Measurements from ENCODE around the gene XAGE1B. TPM values are rescaled to one million over a fixed set of nuclear protein-coding genes. Genes with fewer than 3 reads are reported as not detected.
"Not testable (repeated sequence)": the region's sequence is repeated elsewhere in the genome, so short reads cannot be mapped to it uniquely, and the experiment has no call there.

The XAGE1B gene
- total RNA-seq, 1 donor from 2014 or later = not detected

GRCh38 chrX:52507331-52507730 is 9.5 kb downstream of the XAGE1B start:
- H3K27ac Mint-ChIP-seq (ENCODE audit: unreplicated experiment) = no peak overlapping the region
- H3K9me3 Mint-ChIP-seq (ENCODE audit: low read depth) = peaks cover 25% of the 10 kb centered on the region

GRCh38 chrX:52504551-52504950 is 12.3 kb downstream of the XAGE1B start:
- no peaks in the 10 kb centered on the region for H3K4me1 Mint-ChIP-seq (ENCODE audit: low read depth)
- H3K27ac Mint-ChIP-seq (ENCODE audit: unreplicated experiment) = no peak overlapping the region
- no peaks in the 10 kb centered on the region for H3K36me3 Mint-ChIP-seq (ENCODE audit: low read depth)
- no peak for TF ChIP-seq CTCF (IDR thresholded peaks at IDR 0.05)
- H3K27me3 Mint-ChIP-seq (ENCODE audit: low read depth) = no peaks in the 10 kb centered on the region
- no peak for DNase-seq (ENCODE audit: low spot score)
- H3K9me3 Mint-ChIP-seq (ENCODE audit: low read depth) = peaks cover 25% of the 10 kb centered on the region
- H3K4me3 Mint-ChIP-seq (ENCODE audit: unreplicated experiment) = no peak overlapping the region

More at GRCh38 chrX:52507331-52507730, 9.5 kb downstream of the XAGE1B start:
- TF ChIP-seq CTCF (IDR thresholded peaks at IDR 0.05) = no peak
- Mint-ChIP-seq H3K4me1 (ENCODE audit: low read depth) (no peaks in the 10 kb centered on the region), H3K36me3 (ENCODE audit: low read depth) (no peaks in the 10 kb centered on the region), H3K27me3 (ENCODE audit: low read depth) (no peaks in the 10 kb centered on the region), H3K4me3 (ENCODE audit: unreplicated experiment) (no peak overlapping the region)
- no peak for DNase-seq (ENCODE audit: low spot score)

GRCh38 chrX:52501362-52501761 is 15.5 kb downstream of the XAGE1B start:
- not testable (repeated sequence) for H3K4me3 Mint-ChIP-seq (ENCODE audit: unreplicated experiment); H3K27ac Mint-ChIP-seq (ENCODE audit: unreplicated experiment); H3K4me1 Mint-ChIP-seq (ENCODE audit: low read depth); H3K27me3 Mint-ChIP-seq (ENCODE audit: low read depth); DNase-seq (ENCODE audit: low spot score); H3K36me3 Mint-ChIP-seq (ENCODE audit: low read depth)
- H3K9me3 Mint-ChIP-seq (ENCODE audit: low read depth) = peaks cover 10% of the 10 kb centered on the region

GRCh38 chrX:52496419-52496772 is 20.5 kb downstream of the XAGE1B start:
- not testable (repeated sequence) for H3K27me3 Mint-ChIP-seq (ENCODE audit: low read depth); H3K4me3 Mint-ChIP-seq (ENCODE audit: unreplicated experiment)

GRCh38 chrX:52495545-52496418 is 21.1 kb downstream of the XAGE1B start, which contains the start of gene XAGE1A:
Gene XAGE1A (plus strand): TSS chrX:52495808. CDS start chrX:52497362, 1,554 bp downstream.
- not testable (repeated sequence) for H3K4me1 Mint-ChIP-seq (ENCODE audit: low read depth); H3K36me3 Mint-ChIP-seq (ENCODE audit: low read depth); H3K27ac Mint-ChIP-seq (ENCODE audit: unreplicated experiment); DNase-seq (ENCODE audit: low spot score); H3K4me3 Mint-ChIP-seq (ENCODE audit: unreplicated experiment); H3K27me3 Mint-ChIP-seq (ENCODE audit: low read depth); H3K9me3 Mint-ChIP-seq (ENCODE audit: low read depth)

More at GRCh38 chrX:52496419-52496772, 20.5 kb downstream of the XAGE1B start:
- H3K4me1 Mint-ChIP-seq (ENCODE audit: low read depth); H3K36me3 Mint-ChIP-seq (ENCODE audit: low read depth); H3K27ac Mint-ChIP-seq (ENCODE audit: unreplicated experiment); H3K9me3 Mint-ChIP-seq (ENCODE audit: low read depth); DNase-seq (ENCODE audit: low spot score): not testable (repeated sequence)

- not testable (repeated sequence) for H3K27me3 Mint-ChIP-seq (ENCODE audit: low read depth); H3K27ac Mint-ChIP-seq (ENCODE audit: unreplicated experiment); H3K9me3 Mint-ChIP-seq (ENCODE audit: low read depth); H3K4me3 Mint-ChIP-seq (ENCODE audit: unreplicated experiment); H3K36me3 Mint-ChIP-seq (ENCODE audit: low read depth); H3K4me1 Mint-ChIP-seq (ENCODE audit: low read depth); DNase-seq (ENCODE audit: low spot score)
Observed at GRCh38 chrX:52471301-52471700, 45.6 kb downstream of the XAGE1B start.

Other genes with a start within 250 kb of the XAGE1B start
- not detected in 3 replicates for gene XAGE2, start 148.0 kb downstream of the XAGE1B start, total RNA-seq
- gene XAGE1A, start 21.3 kb downstream of the XAGE1B start, total RNA-seq = not detected in 3 replicates
- not detected in 3 replicates for gene SSX7, start 137.8 kb upstream of the XAGE1B start, total RNA-seq
- not detected in 3 replicates for gene SSX2, start 190.1 kb upstream of the XAGE1B start, total RNA-seq
- gene SSX2B, start 234.2 kb upstream of the XAGE1B start, total RNA-seq = not detected in 3 replicates